Stimulated activated CD8-positive, alpha-beta memory T cell treated with anti-CD3 and anti-CD28 coated beads, Interleukin-12 subunit alpha, Interleukin-12 subunit beta, amount 100 ng/mL, for 24 hours (primary cell): ENCODE data around the gene ERC1.
"Not testable (repeated sequence)": the region's sequence is repeated elsewhere in the genome, so short reads cannot be mapped to it uniquely, and the experiment has no call there.

Source experiments
- DNase-seq: peaks from one replicate; pipeline ENCODE4 v3.0.0-alpha.2; 2020; ENCODE audit errors: extremely low read depth

Gene ERC1

GRCh38 chr12:1218369-1218768 lies 227.3 kb downstream of the ERC1 start:
- no peak for DNase-seq

- DNase-seq = no peak
Measured at GRCh38 chr12:1220127-1221092, 229.4 kb downstream of the ERC1 start.

GRCh38 chr12:1222858-1223639 lies 232.0 kb downstream of the ERC1 start:
- no peak for DNase-seq

GRCh38 chr12:1226951-1227350 lies 235.9 kb downstream of the ERC1 start:
- no peak for DNase-seq

GRCh38 chr12:1234073-1234472 lies 243.1 kb downstream of the ERC1 start:
- DNase-seq = no peak

GRCh38 chr12:1246637-1247036 lies 255.6 kb downstream of the ERC1 start:
- no peak for DNase-seq

- DNase-seq = no peak
Measured at GRCh38 chr12:1250641-1251040, 259.6 kb downstream of the ERC1 start.

GRCh38 chr12:1252758-1253157 lies 261.7 kb downstream of the ERC1 start:
- DNase-seq = no peak

GRCh38 chr12:1255125-1255524 lies 264.1 kb downstream of the ERC1 start:
- DNase-seq = not testable (repeated sequence)

- not testable (repeated sequence) for DNase-seq
Measured at GRCh38 chr12:1255854-1256253, 264.8 kb downstream of the ERC1 start.

GRCh38 chr12:1256285-1256684 lies 265.3 kb downstream of the ERC1 start:
- no peak for DNase-seq

GRCh38 chr12:1256991-1257390 lies 266.0 kb downstream of the ERC1 start:
- no peak for DNase-seq

- DNase-seq = no peak
Measured at GRCh38 chr12:1262011-1262410, 271.0 kb downstream of the ERC1 start.

- no peak for DNase-seq
Measured at GRCh38 chr12:1267243-1267642, 276.2 kb downstream of the ERC1 start.

GRCh38 chr12:1272142-1272541 lies 281.1 kb downstream of the ERC1 start:
- DNase-seq = no peak

- DNase-seq = no peak
Measured at GRCh38 chr12:1273051-1273450, 282.0 kb downstream of the ERC1 start.

GRCh38 chr12:1277905-1278304 lies 286.9 kb downstream of the ERC1 start:
- DNase-seq = no peak

- DNase-seq = no peak
Measured at GRCh38 chr12:1279050-1279449, 288.0 kb downstream of the ERC1 start.

GRCh38 chr12:1280059-1280458 lies 289.0 kb downstream of the ERC1 start:
- DNase-seq = no peak

- no peak for DNase-seq
Measured at GRCh38 chr12:1281683-1282366, 290.8 kb downstream of the ERC1 start.

GRCh38 chr12:1282670-1283315 lies 291.8 kb downstream of the ERC1 start:
- DNase-seq = no peak

- no peak for DNase-seq
Measured at GRCh38 chr12:1283316-1283715, 292.3 kb downstream of the ERC1 start.
